GM12872 (cell line): ENCODE data around the gene GALNS.

ENCODE experiments used
- TF ChIP-seq, protein P1 (sequence below): IDR thresholded peaks from 3 replicates; pipeline ENCODE4 v1.5.1; 2011; ENCODE audit warnings: low read depth, mild to moderate bottlenecking, low read length, moderate library complexity; ENCODE audit not compliant: insufficient read depth

GALNS gene, protein sequence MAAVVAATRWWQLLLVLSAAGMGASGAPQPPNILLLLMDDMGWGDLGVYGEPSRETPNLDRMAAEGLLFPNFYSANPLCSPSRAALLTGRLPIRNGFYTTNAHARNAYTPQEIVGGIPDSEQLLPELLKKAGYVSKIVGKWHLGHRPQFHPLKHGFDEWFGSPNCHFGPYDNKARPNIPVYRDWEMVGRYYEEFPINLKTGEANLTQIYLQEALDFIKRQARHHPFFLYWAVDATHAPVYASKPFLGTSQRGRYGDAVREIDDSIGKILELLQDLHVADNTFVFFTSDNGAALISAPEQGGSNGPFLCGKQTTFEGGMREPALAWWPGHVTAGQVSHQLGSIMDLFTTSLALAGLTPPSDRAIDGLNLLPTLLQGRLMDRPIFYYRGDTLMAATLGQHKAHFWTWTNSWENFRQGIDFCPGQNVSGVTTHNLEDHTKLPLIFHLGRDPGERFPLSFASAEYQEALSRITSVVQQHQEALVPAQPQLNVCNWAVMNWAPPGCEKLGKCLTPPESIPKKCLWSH

DNA sequence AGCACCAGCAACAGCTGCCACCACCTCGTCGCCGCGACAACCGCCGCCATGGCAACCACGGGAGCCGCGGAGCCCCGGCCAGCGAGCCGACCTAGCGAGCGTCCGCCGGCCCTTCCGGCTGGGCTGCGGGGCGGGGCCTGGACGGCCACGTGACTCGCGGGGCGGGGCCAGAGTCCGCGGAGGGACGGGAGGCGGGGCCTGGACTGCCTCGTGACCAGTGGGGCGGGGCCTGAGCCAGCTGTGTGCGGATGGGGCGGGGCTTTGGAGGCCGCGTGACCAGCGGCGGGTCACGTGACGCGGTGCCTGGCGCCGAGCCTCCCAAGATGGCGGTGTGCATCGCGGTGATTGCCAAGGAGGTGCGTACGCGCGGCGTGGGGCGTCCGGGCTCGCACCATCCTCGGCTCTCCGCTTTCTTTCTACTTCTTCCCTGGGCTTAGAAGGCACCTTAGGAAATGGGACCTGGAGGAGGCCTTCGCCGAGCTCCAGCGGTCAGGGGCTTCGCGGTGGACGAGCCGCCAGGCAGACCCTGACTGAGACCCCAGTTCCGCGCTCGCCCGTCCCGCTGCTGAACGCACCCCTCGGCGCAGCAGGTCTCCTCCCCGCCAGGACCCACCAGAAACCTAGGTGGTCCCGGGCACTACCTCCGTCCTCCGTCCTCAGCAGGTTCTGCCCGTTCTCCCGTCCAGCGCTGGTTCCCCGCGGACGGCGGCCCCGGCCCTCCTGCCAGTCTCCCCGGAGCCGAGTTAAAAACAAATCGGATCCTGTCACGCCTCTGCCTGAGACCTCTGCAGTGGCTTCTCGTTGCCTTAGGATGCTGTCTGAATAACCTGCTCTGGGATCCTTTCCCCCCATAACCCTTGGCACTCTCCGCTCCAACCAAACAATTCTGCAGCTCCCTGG lies at the start of gene GALNS, which contains the start of gene TRAPPC2L:
Gene GALNS (minus strand): TSS at position 120 of the 900 bp plus-strand sequence. CDS start 70 bp downstream, at position 50.
Gene TRAPPC2L (plus strand): TSS at position 300 of the 900 bp plus-strand sequence. CDS start 24 bp downstream, at position 324.
- TF ChIP-seq, protein P1, sequence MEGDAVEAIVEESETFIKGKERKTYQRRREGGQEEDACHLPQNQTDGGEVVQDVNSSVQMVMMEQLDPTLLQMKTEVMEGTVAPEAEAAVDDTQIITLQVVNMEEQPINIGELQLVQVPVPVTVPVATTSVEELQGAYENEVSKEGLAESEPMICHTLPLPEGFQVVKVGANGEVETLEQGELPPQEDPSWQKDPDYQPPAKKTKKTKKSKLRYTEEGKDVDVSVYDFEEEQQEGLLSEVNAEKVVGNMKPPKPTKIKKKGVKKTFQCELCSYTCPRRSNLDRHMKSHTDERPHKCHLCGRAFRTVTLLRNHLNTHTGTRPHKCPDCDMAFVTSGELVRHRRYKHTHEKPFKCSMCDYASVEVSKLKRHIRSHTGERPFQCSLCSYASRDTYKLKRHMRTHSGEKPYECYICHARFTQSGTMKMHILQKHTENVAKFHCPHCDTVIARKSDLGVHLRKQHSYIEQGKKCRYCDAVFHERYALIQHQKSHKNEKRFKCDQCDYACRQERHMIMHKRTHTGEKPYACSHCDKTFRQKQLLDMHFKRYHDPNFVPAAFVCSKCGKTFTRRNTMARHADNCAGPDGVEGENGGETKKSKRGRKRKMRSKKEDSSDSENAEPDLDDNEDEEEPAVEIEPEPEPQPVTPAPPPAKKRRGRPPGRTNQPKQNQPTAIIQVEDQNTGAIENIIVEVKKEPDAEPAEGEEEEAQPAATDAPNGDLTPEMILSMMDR: no peak

DNA sequence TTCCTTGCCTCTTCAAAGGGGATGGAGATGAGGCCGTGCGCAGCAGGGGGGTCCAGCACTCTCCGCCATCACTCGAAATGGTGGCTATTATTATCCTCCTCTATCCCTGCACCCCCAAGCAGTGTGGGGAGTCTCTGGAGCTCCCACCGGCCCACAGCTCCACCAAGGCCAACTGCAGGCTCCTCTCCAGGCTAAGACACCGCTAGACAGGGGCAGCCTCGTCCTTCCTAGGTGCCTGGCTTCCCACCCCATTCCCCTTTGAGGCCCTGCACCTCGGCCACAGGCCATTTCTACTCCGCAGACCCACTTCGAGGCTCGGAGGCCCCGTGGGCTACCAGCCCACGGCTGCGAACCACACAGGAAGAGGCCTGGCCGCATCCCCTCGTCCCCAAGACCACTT lies 49.3 kb upstream of the GALNS start:
- TF ChIP-seq, protein P1: no peak

DNA sequence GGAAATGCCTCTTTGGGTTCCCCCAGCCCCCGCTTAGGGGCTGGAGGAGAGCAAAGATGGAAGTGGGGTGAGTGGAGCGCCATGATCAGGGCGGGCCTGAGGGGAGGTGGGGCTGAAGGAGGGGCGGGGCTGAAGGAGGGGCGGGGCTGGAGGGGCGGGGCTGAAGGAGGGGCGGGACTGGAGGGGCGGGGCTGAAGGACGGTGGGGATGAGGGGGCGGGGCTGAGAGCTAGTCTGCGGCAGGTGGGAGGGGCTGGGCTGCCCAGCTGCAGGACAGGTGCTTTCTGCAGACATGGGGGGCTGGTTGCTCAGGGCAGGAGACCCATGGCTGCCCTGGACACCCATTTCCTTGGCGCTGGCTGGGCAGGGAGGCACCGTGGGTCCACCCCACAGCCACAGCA lies 48.8 kb upstream of the GALNS start:
- TF ChIP-seq, protein P1: no peak

DNA sequence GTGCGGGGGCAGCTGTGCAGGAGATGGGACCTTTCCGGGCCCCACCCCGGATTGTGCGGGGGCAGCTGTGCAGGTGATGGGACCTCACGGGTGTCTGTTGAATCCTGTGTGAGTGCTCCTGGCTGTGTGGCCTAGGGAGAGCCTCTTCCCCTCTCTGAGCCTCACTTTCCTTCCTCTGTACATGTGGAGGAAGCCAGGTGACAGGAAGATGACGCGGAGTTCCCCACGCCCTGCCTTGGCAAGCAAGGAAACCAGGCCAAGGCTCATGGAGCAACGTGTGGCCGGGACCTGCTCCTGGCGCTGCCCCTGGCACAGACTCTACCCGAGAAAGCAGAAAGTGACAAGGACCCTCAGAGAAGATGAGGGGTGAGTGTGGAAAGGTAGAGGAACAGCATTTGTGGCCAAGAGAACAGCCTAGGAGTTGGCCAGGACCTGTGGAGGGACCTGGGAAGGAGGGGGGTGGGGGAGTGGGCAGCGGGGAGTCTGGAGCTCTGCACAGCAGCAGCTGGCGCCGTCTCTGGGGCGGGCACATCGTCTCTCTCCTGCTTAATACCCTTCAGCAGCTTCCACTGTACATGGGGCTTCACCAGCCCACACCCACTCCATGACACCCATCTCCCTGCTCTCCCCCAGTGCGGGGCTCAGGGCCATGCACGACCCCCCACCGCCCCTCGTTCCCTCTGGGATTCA lies 48.1 kb upstream of the GALNS start:
- TF ChIP-seq, protein P1: no peak

DNA sequence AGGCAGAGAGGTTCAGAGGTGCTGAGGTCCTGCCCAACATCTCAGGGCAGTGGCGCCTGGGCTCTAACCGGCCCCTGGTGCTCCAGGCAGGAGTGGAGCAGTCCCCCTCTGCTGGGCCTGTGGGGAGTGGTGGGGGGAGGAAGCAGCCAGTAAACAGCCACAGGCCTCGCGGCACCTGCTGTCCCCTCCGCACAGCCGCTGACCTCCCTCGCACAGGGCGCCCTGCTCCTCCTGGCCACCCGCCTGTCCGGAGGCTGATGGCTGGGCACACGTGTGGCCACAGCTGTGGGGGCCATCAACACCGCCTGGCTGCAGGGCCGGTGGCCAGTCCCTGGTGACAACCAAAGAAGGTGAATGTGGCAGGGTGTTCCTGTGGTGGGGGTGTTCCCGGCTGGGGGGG lies 46.5 kb upstream of the GALNS start:
- TF ChIP-seq, protein P1: no peak

DNA sequence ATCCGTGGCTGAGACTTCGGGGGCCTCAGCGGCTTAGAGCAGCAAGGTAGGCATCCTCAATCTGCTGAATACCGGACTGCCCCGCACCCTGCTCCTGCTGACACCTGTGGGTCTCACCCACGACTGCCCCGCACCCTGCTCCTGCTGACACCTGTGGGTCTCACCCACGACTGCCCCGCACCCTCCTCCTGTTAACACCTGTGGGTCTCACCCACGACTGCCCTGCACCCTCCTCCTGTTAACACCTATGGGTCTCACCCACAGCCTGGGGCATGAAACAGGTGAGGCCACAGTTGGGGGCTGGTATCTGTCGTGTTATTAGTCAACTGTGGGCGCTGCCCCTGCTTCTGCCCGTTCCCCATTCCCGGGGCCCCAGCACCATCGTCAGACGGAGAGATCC lies 46.0 kb upstream of the GALNS start:
- TF ChIP-seq, protein P1: no peak
